H1 (cell line): ENCODE measurements around the gene SCAP. TPM values are rescaled to one million over a fixed set of nuclear protein-coding genes. Genes with fewer than 3 reads are reported as not detected.

Source experiments
- CTCF ChIA-PET: fragments of 300-600 bp; sonication (Branson Sonifier 250); formaldehyde crosslinking; loops from one replicate; lab custom pipeline; 2021; ENCODE audit not compliant: partially characterized antibody; lab: Charles Lee
- POLR2A ChIA-PET: fragments of 300-600 bp; sonication (Branson Sonifier 250); formaldehyde crosslinking; loops from one replicate; lab custom pipeline; 2021; ENCODE audit warnings: inconsistent platforms; ENCODE audit not compliant: partially characterized antibody; lab: Charles Lee
- DNase-seq, 2 experiments: peaks; one replicate each; pipeline versions ENCODE4 v3.0.0 to v3.0.0-alpha.2; 2010 to 2022; ENCODE audit warnings: low spot score in 2 of 2, low read depth in 1 of 2, mixed read lengths in 1 of 2
- FAIRE-seq: peaks from 2 replicates; lab custom pipeline; 2011; peaks lifted over from hg19 to GRCh38; lab: Jason Lieb, UNC
- H2AFZ ChIP-seq: 2 replicates; pipeline ENCODE4 v1.8.1; 2012; ENCODE audit warnings: low read length, inconsistent platforms
- H2AK5ac ChIP-seq: 2 replicates; pipeline ENCODE4 v1.6.1; 2013; ENCODE audit warnings: low read depth, low read length
- H2BK120ac ChIP-seq: replicated peaks from 2 replicates; pipeline ENCODE3; 2013; ENCODE audit warnings: low read depth, low read length, inconsistent platforms
- H2BK12ac ChIP-seq: 2 replicates; pipeline ENCODE4 v1.6.1; 2013; ENCODE audit warnings: low read depth, low read length
- H2BK15ac ChIP-seq: 2 replicates; pipeline ENCODE4 v1.6.1; 2013; ENCODE audit warnings: low read length
- H2BK20ac ChIP-seq: 2 replicates; pipeline ENCODE4 v1.6.1; 2013; ENCODE audit warnings: low read length
- H2BK5ac ChIP-seq: 2 replicates; pipeline ENCODE4 v1.6.1; 2013; ENCODE audit warnings: low read depth, low read length
- H3K14ac ChIP-seq: 2 replicates; pipeline ENCODE4 v1.6.1; 2013; ENCODE audit warnings: inconsistent platforms; ENCODE audit not compliant: insufficient read length
- H3K18ac ChIP-seq: 2 replicates; pipeline ENCODE4 v1.6.1; 2013; ENCODE audit warnings: low read length; ENCODE audit errors: extremely low read depth
- H3K23ac ChIP-seq: 2 replicates; pipeline ENCODE4 v1.6.1; 2013; ENCODE audit warnings: inconsistent platforms; ENCODE audit not compliant: insufficient read length
- H3K23me2 ChIP-seq: 2 replicates; pipeline ENCODE4 v1.6.1; 2013; ENCODE audit warnings: low read depth, low read length
- H3K27ac ChIP-seq: 2 replicates; pipeline ENCODE4 v1.6.1; 2011; ENCODE audit warnings: low read depth, low read length, inconsistent platforms
- H3K27me3 ChIP-seq, 4 experiments: replicated peaks in 1 of 4; 1 replicate in 1 of 4; 2 replicates in 3 of 4; pipeline versions ENCODE4 v1.6.1 to v1.8.1; 2011 to 2013; ENCODE audit warnings: low read length in 3 of 4, mild to moderate bottlenecking in 3 of 4, inconsistent platforms in 2 of 4, mixed read lengths in 2 of 4, moderate library complexity in 1 of 4; ENCODE audit not compliant: control insufficient read depth in 3 of 4, insufficient read depth in 3 of 4; ENCODE audit errors: extremely low read depth in 1 of 4
- H3K36me3 ChIP-seq, 4 experiments: 2 replicates each; pipeline versions ENCODE4 v1.6.1 to v1.8.1; 2011 to 2013; ENCODE audit warnings: mild to moderate bottlenecking in 4 of 4, low read length in 3 of 4, moderate library complexity in 2 of 4, control low read depth in 1 of 4, inconsistent platforms in 1 of 4; ENCODE audit not compliant: insufficient read depth in 4 of 4, control insufficient read depth in 2 of 4
- H3K4ac ChIP-seq: replicated peaks from 2 replicates; pipeline ENCODE3; 2013; ENCODE audit warnings: low read length, low read depth, mixed read lengths, inconsistent platforms; ENCODE audit not compliant: insufficient read length
- H3K4me1 ChIP-seq, 4 experiments: replicated peaks in 1 of 4; 1 replicate in 1 of 4; 2 replicates in 3 of 4; pipeline versions ENCODE4 v1.6.1 to v1.8.1; 2011 to 2013; ENCODE audit warnings: low read length in 3 of 4, inconsistent platforms in 2 of 4, mixed read lengths in 1 of 4; ENCODE audit not compliant: insufficient read depth in 4 of 4, control insufficient read depth in 3 of 4
- H3K4me2 ChIP-seq, 2 experiments: 2 replicates each; pipeline versions ENCODE4 v1.6.1 to v1.8.1; 2011 to 2013; ENCODE audit warnings: low read depth in 2 of 2, low read length in 2 of 2, control low read depth in 1 of 2, inconsistent platforms in 1 of 2, mild to moderate bottlenecking in 1 of 2; ENCODE audit not compliant: insufficient read depth in 1 of 2
- H3K4me3 ChIP-seq, 4 experiments: fragments of 200-600, 300-600 bp in 1 of 4; sonication (generic), shearing (Covaris generic), sonication (Bioruptor Twin) in 1 of 4; 2 replicates each; pipeline versions ENCODE4 v1.5.1 to v1.8.1; 2011 to 2016; ENCODE audit warnings: low read length in 4 of 4, low read depth in 3 of 4, control low read depth in 2 of 4, inconsistent platforms in 2 of 4, mild to moderate bottlenecking in 2 of 4, mixed read lengths in 1 of 4, moderate library complexity in 1 of 4; ENCODE audit not compliant: insufficient read depth in 2 of 4; ENCODE audit errors: extremely low read depth in 1 of 4
- H3K56ac ChIP-seq: replicated peaks from 2 replicates; pipeline ENCODE3; 2013; ENCODE audit warnings: low read depth, mild to moderate bottlenecking, mixed read lengths, low read length, inconsistent platforms; ENCODE audit not compliant: insufficient read length
- H3K79me1 ChIP-seq: 2 replicates; pipeline ENCODE4 v1.6.1; 2013; ENCODE audit warnings: low read depth, low read length, control low read depth
- H3K79me2 ChIP-seq, 2 experiments: 2 replicates each; pipeline versions ENCODE4 v1.6.1 to v1.8.1; 2012 to 2013; ENCODE audit warnings: low read length in 2 of 2, mild to moderate bottlenecking in 2 of 2, inconsistent platforms in 1 of 2; ENCODE audit not compliant: insufficient read depth in 2 of 2, control insufficient read depth in 1 of 2
- H3K9ac ChIP-seq, 4 experiments: replicated peaks in 1 of 4; 1 replicate in 1 of 4; 2 replicates in 3 of 4; pipeline versions ENCODE4 v1.6.1 to v1.8.1; 2011 to 2013; ENCODE audit warnings: low read depth in 3 of 4, low read length in 3 of 4, control low read depth in 2 of 4, mild to moderate bottlenecking in 2 of 4, moderate library complexity in 2 of 4, inconsistent platforms in 1 of 4; ENCODE audit errors: extremely low read depth in 1 of 4
- H3K9me3 ChIP-seq, 2 experiments: 2 replicates each; pipeline versions ENCODE4 v1.6.1 to v1.8.1; 2012 to 2013; ENCODE audit warnings: mild to moderate bottlenecking in 2 of 2, moderate library complexity in 2 of 2, control low read depth in 1 of 2, inconsistent platforms in 1 of 2, low read depth in 1 of 2, low read length in 1 of 2, mixed read lengths in 1 of 2; ENCODE audit not compliant: insufficient read depth in 2 of 2
- H4K20me1 ChIP-seq, 2 experiments: replicated peaks in 1 of 2; 2 replicates each; pipeline versions ENCODE3 to v1.8.1; 2011 to 2013; ENCODE audit warnings: inconsistent platforms in 2 of 2, low read length in 2 of 2, mild to moderate bottlenecking in 1 of 2; ENCODE audit not compliant: insufficient read depth in 2 of 2, control insufficient read depth in 1 of 2
- H4K5ac ChIP-seq: 2 replicates; pipeline ENCODE4 v1.6.1; 2013; ENCODE audit warnings: low read length, low read depth, mixed read lengths, inconsistent platforms; ENCODE audit not compliant: insufficient read length
- H4K8ac ChIP-seq: 2 replicates; pipeline ENCODE4 v1.8.0; 2013; ENCODE audit warnings: mild to moderate bottlenecking, moderate library complexity, low read length, inconsistent platforms; ENCODE audit not compliant: insufficient read depth; ENCODE audit errors: extremely low read depth
- H4K91ac ChIP-seq: replicated peaks from 2 replicates; pipeline ENCODE3; 2013; ENCODE audit warnings: low read length, mixed read lengths, inconsistent platforms; ENCODE audit not compliant: insufficient read length
- ATF2 ChIP-seq: IDR thresholded peaks from 2 replicates; pipeline ENCODE4 v1.6.1; 2012; ENCODE audit warnings: low read length, inconsistent platforms
- ATF3 ChIP-seq: IDR thresholded peaks from 2 replicates; pipeline ENCODE4 v1.6.1; 2011; ENCODE audit warnings: low read depth, mild to moderate bottlenecking, low read length; ENCODE audit not compliant: insufficient read depth
- CBX5 ChIP-seq: fragments of 300-800, 300-1000 bp; sonication (generic); IDR thresholded peaks from 2 replicates; pipeline ENCODE4 v1.7.1; 2016; ENCODE audit warnings: antibody characterized with exemption, low read length, low read depth
- POU5F1 ChIP-seq: IDR thresholded peaks from 2 replicates; pipeline ENCODE4 v1.6.1; 2011; ENCODE audit warnings: low read depth, mild to moderate bottlenecking, low read length, moderate library complexity
- RNF2 ChIP-seq: fragments of 200-900, 300-1000 bp; sonication (generic); IDR thresholded peaks from 2 replicates; pipeline ENCODE4 v1.7.1; 2016; ENCODE audit warnings: borderline replicate concordance, low read depth, mild to moderate bottlenecking, antibody characterized with exemption, low read length; ENCODE audit not compliant: poor library complexity, severe bottlenecking; ENCODE audit errors: missing control alignments
- TBP ChIP-seq: IDR thresholded peaks from 2 replicates; pipeline ENCODE4 v1.6.1; 2011; ENCODE audit warnings: low read depth, low read length, improper control_type of control experiment
- WGBS, 2 experiments: shearing (Covaris generic) in 1 of 2; methylation state at CpG; one replicate each; pipeline versions ENCODE4 v1.1.6 to v1.1.7; 2013 to 2015; ENCODE audit warnings: low lambda C conversion rate in 2 of 2, mixed read lengths in 2 of 2, inconsistent platforms in 1 of 2, low coverage in 1 of 2, missing lambda C conversion rate in 1 of 2; ENCODE audit not compliant: insufficient replicate concordance in 2 of 2, insufficient coverage in 1 of 2, insufficient read length in 1 of 2; ENCODE audit errors: extremely low coverage in 1 of 2, missing lambda C conversion rate in 1 of 2; 5-methylcytosine and 5-hydroxymethylcytosine counted together
- polyA plus RNA-seq, 7 experiments: library from polyadenylated mRNA; depleted of rRNA in 3 of 7; stranded (reverse) in 5 of 7; unstranded in 2 of 7; fragments of >200 nt in 5 of 7; fragments of 200-250 nt in 2 of 7; gene quantifications; 1 replicate in 5 of 7; 2 replicates in 1 of 7; 4 replicates in 1 of 7; pipeline versions ENCODE4 v1.2.1 to v1.2.3, GENCODE V29; 2011 to 2013; ENCODE audit warnings: missing spikeins in 2 of 7, mixed read lengths in 2 of 7
- total RNA-seq: library from RNA; stranded (reverse); fragmentation: NEBNext Ultra II Directional; extraction: Animal tissue kit (Norgen Biotek cat#: 25700); gene quantifications from 2 replicates; pipeline ENCODE4 v1.2.1, GENCODE V29; 2021

Gene SCAP
- total and polyA plus RNA-seq, 2 of the 8 experiments (the other 6 are each of a cell fraction or from before 2014, with no cell fraction given): 74.0 to 114 TPM

DNA sequence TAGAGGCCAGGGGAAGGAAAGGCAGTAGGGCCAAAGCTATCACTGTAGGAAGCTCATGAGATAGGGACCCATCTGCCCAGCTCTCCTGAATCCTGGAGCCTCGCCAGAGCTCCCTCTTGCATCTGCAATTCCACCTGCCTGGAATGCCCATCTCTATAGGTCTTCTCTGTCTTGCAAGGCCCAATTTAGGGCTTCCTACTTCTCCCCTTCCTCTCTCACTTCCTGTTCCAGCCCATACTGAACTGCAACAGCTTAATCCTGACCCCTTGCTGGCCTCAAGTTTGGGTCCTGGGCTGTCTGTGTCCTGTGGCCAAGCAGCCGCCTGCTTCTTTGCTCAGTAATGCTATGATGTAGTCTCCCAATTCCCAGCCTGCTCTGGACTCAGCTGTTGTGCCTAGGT, 98.6 kb downstream of the SCAP start:
- Histone ChIP-seq H2BK120ac (no peak overlapping the region), H3K14ac (no peak overlapping the region), H3K4me1 (peaks cover 3 to 5% (median 3%) of the 10 kb centered on the region in 4 experiments; a peak in 6 of 7 replicates), H2BK5ac (no peak overlapping the region), H3K23me2 (peaks cover 8% of the 10 kb centered on the region), H2BK15ac (no peak overlapping the region), H3K27me3 (no peaks in the 10 kb centered on the region), H3K79me2 (peaks cover 0 to 6% of the 10 kb centered on the region in 2 experiments; a peak in 2 of 4 replicates), H3K56ac (no peak overlapping the region), H3K79me1 (no peaks in the 10 kb centered on the region; the same call in none of the 2 replicates), H2AK5ac (no peak overlapping the region), H3K27ac (no peak overlapping the region), H4K91ac (no peak overlapping the region)
- no peak for FAIRE-seq
- POLR2A ChIA-PET: no interaction called here
- 84% methylated on average over 2 of the region's 2 CpGs; no CpG with 5 or more reads in 1 of the 2 experiments for WGBS, 2 experiments
- TF ChIP-seq RNF2 (no peak), POU5F1 (no peak), ATF2 (no peak), TBP (no peak), ATF3 (no peak), CBX5 (no peak)
- TF ChIP-seq, all 59 proteins: peak for 0
- Histone ChIP-seq H2BK20ac (no peak overlapping the region), H3K9ac (no peak overlapping the region), H2BK12ac (no peak overlapping the region), H3K23ac (no peak overlapping the region), H3K4ac (no peak overlapping the region), H3K4me2 (no peak overlapping the region), H3K18ac (no peak overlapping the region), H3K4me3 (no peak overlapping the region), H4K20me1 (peaks cover 0 to 6% of the 10 kb centered on the region in 2 experiments), H3K36me3 (no peaks in the 10 kb centered on the region), H3K9me3 (no peaks in the 10 kb centered on the region), H4K8ac (no peak overlapping the region), H2AFZ (no peak overlapping the region), H4K5ac (no peak overlapping the region)
- CTCF ChIA-PET: interaction anchor here (1.3 to 1.8 kb wide), 3 partner anchors 30 to 63 kb away, joined by 4 to 6 read pairs (median 6); no protein-coding TSS in a partner anchor
- DNase-seq: no peak
